HepG2 (cell line): ENCODE measurements around the gene SYNC. TPM values are rescaled to one million over a fixed set of nuclear protein-coding genes. Genes with fewer than 3 reads are reported as not detected.

Experiments
- EED ChIP-seq: sonication (generic); formaldehyde crosslinking; IDR thresholded peaks from 2 replicates; pipeline ENCODE4 v1.5.0; 2020; ENCODE audit warnings: mild to moderate bottlenecking, missing genetic modification reagents
- ESRRA ChIP-seq: sonication (generic); formaldehyde crosslinking; IDR thresholded peaks from 2 replicates; pipeline ENCODE4 v1.5.1; 2020; ENCODE audit warnings: mild to moderate bottlenecking, low read depth, missing genetic modification reagents
- HES4 ChIP-seq: sonication (generic); formaldehyde crosslinking; IDR thresholded peaks from 2 replicates; pipeline ENCODE4 v1.9.0; 2021; ENCODE audit warnings: mild to moderate bottlenecking, missing genetic modification reagents, borderline replicate concordance
- KMT2A ChIP-seq: sonication (generic); formaldehyde crosslinking; IDR thresholded peaks from 2 replicates; pipeline ENCODE4 v1.4.0; 2020; ENCODE audit warnings: missing genetic modification reagents
- MEIS2 ChIP-seq: sonication (generic); formaldehyde crosslinking; IDR thresholded peaks from 2 replicates; pipeline ENCODE4 v1.9.0; 2021; ENCODE audit warnings: mild to moderate bottlenecking, missing genetic modification reagents
- MTF1 ChIP-seq: sonication (generic); formaldehyde crosslinking; IDR thresholded peaks from 2 replicates; pipeline ENCODE4 v1.5.0; 2020; ENCODE audit warnings: missing genetic modification reagents
- PAXIP1 ChIP-seq: sonication (generic); formaldehyde crosslinking; conservative IDR thresholded peaks from 2 replicates; pipeline ENCODE4 v1.4.0; 2020; ENCODE audit warnings: mild to moderate bottlenecking, missing genetic modification reagents, moderate library complexity
- PHF20 ChIP-seq: sonication (generic); formaldehyde crosslinking; IDR thresholded peaks from 2 replicates; pipeline ENCODE4 v1.5.0; 2020; ENCODE audit warnings: mild to moderate bottlenecking, missing genetic modification reagents
- POLR2A ChIP-seq, 2 experiments: IDR thresholded peaks; 2 replicates each; pipeline ENCODE4 v1.6.1; 2011; ENCODE audit warnings: low read depth in 2 of 2, low read length in 2 of 2, mild to moderate bottlenecking in 1 of 2, moderate library complexity in 1 of 2; ENCODE audit not compliant: insufficient read depth in 1 of 2
- SMAD1 ChIP-seq: sonication (generic); formaldehyde crosslinking; IDR thresholded peaks from 2 replicates; pipeline ENCODE4 v1.4.0; 2020; ENCODE audit warnings: missing genetic modification reagents, low read depth, mild to moderate bottlenecking, borderline replicate concordance
- TBP ChIP-seq: sonication (generic); formaldehyde crosslinking; IDR thresholded peaks from 2 replicates; pipeline ENCODE4 v1.5.0; 2020; ENCODE audit warnings: missing genetic modification reagents
- TEF ChIP-seq: sonication (generic); formaldehyde crosslinking; IDR thresholded peaks from 2 replicates; pipeline ENCODE4 v1.5.0; 2020; ENCODE audit warnings: missing genetic modification reagents
- ZBTB1 ChIP-seq: sonication (generic); formaldehyde crosslinking; IDR thresholded peaks from 2 replicates; pipeline ENCODE4 v1.4.0; 2020; ENCODE audit warnings: missing genetic modification reagents, borderline replicate concordance
- ZBTB7A ChIP-seq: sonication (generic); formaldehyde crosslinking; IDR thresholded peaks from 2 replicates; pipeline ENCODE4 v1.8.0; 2022; ENCODE audit warnings: mild to moderate bottlenecking, missing genetic modification reagents
- ZBTB8A ChIP-seq: sonication (generic); formaldehyde crosslinking; IDR thresholded peaks from 2 replicates; pipeline ENCODE4 v1.4.0; 2020; ENCODE audit warnings: mild to moderate bottlenecking, low read depth, missing genetic modification reagents, borderline replicate concordance
- ZNF230 ChIP-seq: sonication (generic); formaldehyde crosslinking; IDR thresholded peaks from 2 replicates; pipeline ENCODE4 v1.4.0; 2020; ENCODE audit warnings: mild to moderate bottlenecking, missing genetic modification reagents
- ZNF234 ChIP-seq: sonication (generic); formaldehyde crosslinking; conservative IDR thresholded peaks from 2 replicates; pipeline ENCODE4 v1.5.1; 2020; ENCODE audit warnings: mild to moderate bottlenecking, missing genetic modification reagents
- ZNF264 ChIP-seq: sonication (generic); formaldehyde crosslinking; IDR thresholded peaks from 2 replicates; pipeline ENCODE4 v1.4.0; 2020; ENCODE audit warnings: missing genetic modification reagents
- ZNF333 ChIP-seq: sonication (generic); formaldehyde crosslinking; IDR thresholded peaks from 2 replicates; pipeline ENCODE4 v1.4.0; 2020; ENCODE audit warnings: mild to moderate bottlenecking, missing genetic modification reagents, borderline replicate concordance
- ZNF567 ChIP-seq: sonication (generic); formaldehyde crosslinking; IDR thresholded peaks from 2 replicates; pipeline ENCODE4 v1.8.1; 2023; ENCODE audit warnings: mild to moderate bottlenecking, missing genetic modification reagents, borderline replicate concordance
- ZNF589 ChIP-seq: sonication (generic); formaldehyde crosslinking; conservative IDR thresholded peaks from 2 replicates; pipeline ENCODE4 v1.8.0; 2022; ENCODE audit warnings: mild to moderate bottlenecking, moderate library complexity, missing genetic modification reagents
- ZNF749 ChIP-seq: sonication (generic); formaldehyde crosslinking; IDR thresholded peaks from 2 replicates; pipeline ENCODE4 v1.8.0; 2022; ENCODE audit warnings: mild to moderate bottlenecking, missing genetic modification reagents, moderate library complexity, borderline replicate concordance
- ZNF790 ChIP-seq: sonication (generic); formaldehyde crosslinking; IDR thresholded peaks from 2 replicates; pipeline ENCODE4 v1.8.0; 2022; ENCODE audit warnings: missing genetic modification reagents, mild to moderate bottlenecking, borderline replicate concordance
- ZSCAN30 ChIP-seq: sonication (generic); formaldehyde crosslinking; IDR thresholded peaks from 2 replicates; pipeline ENCODE4 v1.5.0; 2020; ENCODE audit warnings: mild to moderate bottlenecking, missing genetic modification reagents
- polyA plus RNA-seq, 8 experiments: library from polyadenylated mRNA; depleted of rRNA in 3 of 8; stranded (reverse) in 7 of 8; unstranded in 1 of 8; fragments of >200 nt; fragmentation: Illumina TruSeq in 4 of 8; extraction: Trizol in 4 of 8; gene quantifications; 2 replicates each; pipeline versions ENCODE4 v1.2.1 to v1.2.3, GENCODE V29; 2011 to 2016; ENCODE audit warnings: low read depth in 4 of 8, missing spikeins in 1 of 8, mixed read lengths in 1 of 8; ENCODE audit not compliant: insufficient read depth in 1 of 8
- total RNA-seq, 5 experiments: library from RNA; depleted of rRNA; stranded (reverse); fragments of >200 nt; fragmentation: Illumina TruSeq; extraction: Trizol; gene quantifications; 2 replicates each; pipeline ENCODE4 v1.2.3, GENCODE V29; 2016; ENCODE audit warnings: low read depth in 1 of 5
- TF ChIP-seq, protein P1 (sequence below): IDR thresholded peaks from 2 replicates; pipeline ENCODE4 v1.6.1; 2016

The SYNC gene
- total and polyA plus RNA-seq, 2 of the 13 experiments (the other 11 are each of a cell fraction or from before 2014, with no cell fraction given), result 2.4 to 5.4 TPM

DNA sequence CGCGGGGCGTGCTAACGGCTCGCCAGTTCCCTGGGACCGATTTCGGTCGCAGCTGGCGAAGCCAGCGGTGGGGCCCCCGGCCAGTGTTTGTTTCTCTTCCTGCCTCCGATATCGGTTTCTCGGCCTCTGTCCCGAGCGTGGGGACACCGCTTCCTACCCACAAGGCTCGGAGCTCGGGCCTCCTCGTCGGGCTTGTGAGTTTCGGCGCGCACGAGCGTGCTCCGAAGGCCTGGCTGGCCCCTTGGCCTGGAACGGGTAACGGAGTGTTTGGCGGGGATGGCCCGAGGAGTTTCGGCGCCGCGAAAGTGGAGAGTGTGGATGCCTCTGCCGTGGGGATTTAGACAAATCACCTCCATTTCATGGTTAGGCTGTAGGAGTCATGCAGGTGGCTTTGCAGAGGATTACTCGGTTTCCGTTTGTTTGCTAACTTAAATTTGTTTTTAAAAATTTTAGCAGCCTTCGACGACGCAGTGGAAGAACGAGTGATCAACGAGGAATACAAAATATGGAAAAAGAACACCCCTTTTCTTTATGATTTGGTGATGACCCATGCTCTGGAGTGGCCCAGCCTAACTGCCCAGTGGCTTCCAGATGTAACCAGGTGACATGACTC is 51.0 kb downstream of the SYNC start (continued):
- TF ChIP-seq HES4 (CRISPR knock-in tag) (peak; percentile 2; the same call in 1 of the 2 replicates), ZNF264 (peak; percentile 1; the same call in 1 of the 2 replicates), MTF1 (CRISPR knock-in tag) (no peak; the same call in 1 of the 2 replicates), ZNF589 (peak; percentile 63; the same call in 1 of the 2 replicates), ZBTB7A (CRISPR knock-in tag) (no peak), TBP (CRISPR knock-in tag) (no peak), MEIS2 (CRISPR knock-in tag) (no peak), SMAD1 (CRISPR knock-in tag) (peak; percentile 44; the same call in 1 of the 2 replicates), KMT2A (no peak; the same call in 1 of the 2 replicates), EED (CRISPR knock-in tag) (no peak), ZNF230 (CRISPR knock-in tag) (0 out of 2 replicates have a peak, but pooled peaks have one; percentile 2), PAXIP1 (CRISPR knock-in tag) (no peak), ZNF790 (peak; percentile 37; the same call in 1 of the 2 replicates), ZBTB1 (CRISPR knock-in tag) (no peak), ZSCAN30 (CRISPR knock-in tag) (0 out of 2 replicates have a peak, but pooled peaks have one; percentile 10), ZBTB8A (no peak), ZNF567 (CRISPR knock-in tag) (0 out of 2 replicates have a peak, but pooled peaks have one; percentile 14), POLR2A (IDR thresholded peaks at IDR 0.05; ENCODE audit: insufficient read depth in 1 of 2, low read depth in 2 of 2, low read length in 2 of 2) (no peak), ZNF749 (CRISPR knock-in tag) (no peak), PHF20 (CRISPR knock-in tag) (0 out of 2 replicates have a peak, but pooled peaks have one; percentile 12), ESRRA (CRISPR knock-in tag) (no peak), ZNF333 (0 out of 2 replicates have a peak, but pooled peaks have one; percentile 6), ZNF234 (peak; percentile 61; the same call in 1 of the 2 replicates), TEF (CRISPR knock-in tag) (peak; percentile 37; the same call in 1 of the 2 replicates)
- TF ChIP-seq, protein P1, sequence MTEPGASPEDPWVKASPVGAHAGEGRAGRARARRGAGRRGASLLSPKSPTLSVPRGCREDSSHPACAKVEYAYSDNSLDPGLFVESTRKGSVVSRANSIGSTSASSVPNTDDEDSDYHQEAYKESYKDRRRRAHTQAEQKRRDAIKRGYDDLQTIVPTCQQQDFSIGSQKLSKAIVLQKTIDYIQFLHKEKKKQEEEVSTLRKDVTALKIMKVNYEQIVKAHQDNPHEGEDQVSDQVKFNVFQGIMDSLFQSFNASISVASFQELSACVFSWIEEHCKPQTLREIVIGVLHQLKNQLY (CRISPR knock-in tag), result no peak
